BE2C (cell line): ENCODE measurements around the gene CDH23.

ENCODE experiments used
- DNase-seq: peaks from one replicate; pipeline ENCODE4 v3.0.0-alpha.2; 2020
- H3K27me3 ChIP-seq: fragments of 250-450 bp; sonication (Bioruptor Pico); 2 replicates; pipeline ENCODE4 v1.5.1; 2020; ENCODE audit warnings: mild to moderate bottlenecking
- H3K36me3 ChIP-seq: fragments of 250-450 bp; sonication (Bioruptor Pico); 2 replicates; pipeline ENCODE4 v1.5.1; 2020; ENCODE audit warnings: mild to moderate bottlenecking
- H3K4me1 ChIP-seq: fragments of 250-450 bp; sonication (Bioruptor Pico); 2 replicates; pipeline ENCODE4 v1.5.1; 2020
- H3K4me3 ChIP-seq: 2 replicates; pipeline ENCODE4 v1.5.1; 2011; ENCODE audit warnings: low read depth, low read length
- H3K9me3 ChIP-seq: fragments of 250-450 bp; sonication (Bioruptor Pico); 2 replicates; pipeline ENCODE4 v1.5.1; 2020
- CTCF ChIP-seq: IDR thresholded peaks from 2 replicates; pipeline ENCODE4 v1.5.1; 2012; ENCODE audit warnings: mild to moderate bottlenecking, low read depth, low read length

Gene CDH23

GRCh38 chr10:71675295-71675970 is 278.7 kb downstream of the CDH23 start:
- Histone ChIP-seq H3K9me3 (no peaks in the 10 kb centered on the region), H3K27me3 (no peaks in the 10 kb centered on the region), H3K4me1 (no peaks in the 10 kb centered on the region), H3K36me3 (no peaks in the 10 kb centered on the region), H3K4me3 (no peak overlapping the region)
- no peak for DNase-seq
- TF ChIP-seq CTCF, result no peak

GRCh38 chr10:71677261-71677660 is 280.5 kb downstream of the CDH23 start:
- Histone ChIP-seq H3K27me3 (no peaks in the 10 kb centered on the region), H3K9me3 (no peaks in the 10 kb centered on the region), H3K4me3 (no peak overlapping the region), H3K4me1 (no peaks in the 10 kb centered on the region), H3K36me3 (no peaks in the 10 kb centered on the region)
- no peak for DNase-seq
- no peak for TF ChIP-seq CTCF

GRCh38 chr10:71678057-71678805 is 281.5 kb downstream of the CDH23 start:
- Histone ChIP-seq H3K27me3 (no peaks in the 10 kb centered on the region), H3K36me3 (no peaks in the 10 kb centered on the region), H3K4me3 (no peak overlapping the region), H3K4me1 (no peaks in the 10 kb centered on the region), H3K9me3 (no peaks in the 10 kb centered on the region)
- no peak for DNase-seq
- TF ChIP-seq CTCF, result no peak

- no peak for DNase-seq
- Histone ChIP-seq H3K36me3 (no peaks in the 10 kb centered on the region), H3K27me3 (no peaks in the 10 kb centered on the region), H3K4me3 (no peak overlapping the region), H3K9me3 (no peaks in the 10 kb centered on the region), H3K4me1 (no peaks in the 10 kb centered on the region)
- TF ChIP-seq CTCF, result no peak
These were observed 282.7 kb downstream of the CDH23 start for GRCh38 chr10:71679425-71679824.

GRCh38 chr10:71681977-71682376 is 285.3 kb downstream of the CDH23 start:
- no peak for DNase-seq
- Histone ChIP-seq H3K9me3 (no peaks in the 10 kb centered on the region), H3K27me3 (no peaks in the 10 kb centered on the region), H3K36me3 (no peaks in the 10 kb centered on the region), H3K4me1 (no peaks in the 10 kb centered on the region), H3K4me3 (no peak overlapping the region)
- TF ChIP-seq CTCF, result no peak

GRCh38 chr10:71683301-71683700 is 286.6 kb downstream of the CDH23 start:
- no peak for DNase-seq
- Histone ChIP-seq H3K36me3 (no peaks in the 10 kb centered on the region), H3K4me1 (no peaks in the 10 kb centered on the region), H3K27me3 (no peaks in the 10 kb centered on the region), H3K4me3 (no peak overlapping the region), H3K9me3 (no peaks in the 10 kb centered on the region)
- TF ChIP-seq CTCF, result no peak
